Stimulated activated CD4-positive, alpha-beta T cell treated with anti-CD3 and anti-CD28 coated beads, Interleukin-4, amount 100 ng/mL, for 24 hours (primary cell): ENCODE measurements around the gene PCK1.

Experiments
- DNase-seq: peaks from one replicate; pipeline ENCODE4 v3.0.0-alpha.2; 2020

Gene PCK1

GRCh38 chr20:57608516-57608915 lies 47.6 kb downstream of the PCK1 start:
- no peak for DNase-seq

- DNase-seq: no peak
Measured at GRCh38 chr20:57609086-57609841, 48.4 kb downstream of the PCK1 start.

GRCh38 chr20:57609842-57610167 lies 48.9 kb downstream of the PCK1 start:
- DNase-seq: no peak

- DNase-seq: no peak
Measured at GRCh38 chr20:57610261-57610952, 49.5 kb downstream of the PCK1 start.

GRCh38 chr20:57611586-57612311 lies 50.8 kb downstream of the PCK1 start:
- no peak for DNase-seq

GRCh38 chr20:57612436-57612835 lies 51.5 kb downstream of the PCK1 start:
- DNase-seq: no peak

GRCh38 chr20:57612916-57613315 lies 52.0 kb downstream of the PCK1 start:
- DNase-seq: no peak

- DNase-seq: no peak
Measured at GRCh38 chr20:57613481-57613921, 52.6 kb downstream of the PCK1 start.

GRCh38 chr20:57614490-57615444 lies 53.9 kb downstream of the PCK1 start:
- DNase-seq: no peak

- DNase-seq: no peak
Measured at GRCh38 chr20:57615445-57615811, 54.5 kb downstream of the PCK1 start.

- no peak for DNase-seq
Measured at GRCh38 chr20:57616143-57616951, 55.4 kb downstream of the PCK1 start.

- DNase-seq: no peak
Measured at GRCh38 chr20:57617079-57617795, 56.3 kb downstream of the PCK1 start.
